Germinal center (tissue), 1 donor: ENCODE data around the gene LRRC8E.
"Not testable (repeated sequence)": the region's sequence is repeated elsewhere in the genome, so short reads cannot be mapped to it uniquely, and the experiment has no call there.

Source experiments
- DNase-seq: peaks from one replicate; pipeline ENCODE4 v3.0.0; 2012; ENCODE audit warnings: mixed read lengths, low spot score

The LRRC8E gene

GRCh38 chr19:7920519-7921301, 32.4 kb downstream of the LRRC8E start:
- DNase-seq, result peak; percentile 97

DNA sequence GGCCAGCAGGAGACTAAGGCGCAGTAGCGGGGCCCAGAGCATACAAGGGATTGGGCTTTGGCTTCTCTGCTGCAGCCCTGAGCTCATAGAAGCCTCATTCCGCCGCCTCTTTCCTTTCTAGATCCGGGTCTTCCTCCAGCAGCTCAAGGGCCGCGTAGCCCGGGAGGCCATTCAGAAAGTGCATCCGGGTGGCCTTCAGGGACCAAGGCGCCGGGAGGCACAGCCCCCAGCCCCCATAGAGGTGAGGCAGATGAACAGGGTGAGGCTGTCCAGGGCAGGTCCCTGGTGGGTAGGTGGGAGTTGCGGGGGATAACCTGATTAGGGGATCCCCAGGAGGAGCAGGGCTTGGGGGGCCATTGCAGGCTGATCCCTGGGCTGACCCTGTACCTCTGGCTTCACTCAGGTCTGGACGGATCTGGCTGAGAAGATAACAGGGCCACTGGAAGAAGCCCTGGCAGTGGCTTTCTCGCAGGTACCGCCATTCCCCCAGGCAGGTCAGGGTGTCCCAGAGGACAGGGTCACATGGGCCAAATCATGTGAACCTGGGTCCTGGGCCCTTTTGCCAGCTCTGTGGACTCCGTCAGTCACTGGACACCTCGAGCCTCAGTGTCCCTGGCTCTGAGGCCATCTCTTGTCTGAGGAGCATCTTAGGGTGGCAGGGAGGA, 33.1 kb downstream of the LRRC8E start:
- DNase-seq, result no peak

GRCh38 chr19:7921967-7922835, 33.9 kb downstream of the LRRC8E start:
- DNase-seq, result no peak

- no peak for DNase-seq
These were observed 34.5 kb downstream of the LRRC8E start for GRCh38 chr19:7922836-7923195.

GRCh38 chr19:7923295-7924191, 35.2 kb downstream of the LRRC8E start:
- DNase-seq, result no peak

GRCh38 chr19:7924241-7924640, 35.9 kb downstream of the LRRC8E start:
- DNase-seq, result no peak

DNA sequence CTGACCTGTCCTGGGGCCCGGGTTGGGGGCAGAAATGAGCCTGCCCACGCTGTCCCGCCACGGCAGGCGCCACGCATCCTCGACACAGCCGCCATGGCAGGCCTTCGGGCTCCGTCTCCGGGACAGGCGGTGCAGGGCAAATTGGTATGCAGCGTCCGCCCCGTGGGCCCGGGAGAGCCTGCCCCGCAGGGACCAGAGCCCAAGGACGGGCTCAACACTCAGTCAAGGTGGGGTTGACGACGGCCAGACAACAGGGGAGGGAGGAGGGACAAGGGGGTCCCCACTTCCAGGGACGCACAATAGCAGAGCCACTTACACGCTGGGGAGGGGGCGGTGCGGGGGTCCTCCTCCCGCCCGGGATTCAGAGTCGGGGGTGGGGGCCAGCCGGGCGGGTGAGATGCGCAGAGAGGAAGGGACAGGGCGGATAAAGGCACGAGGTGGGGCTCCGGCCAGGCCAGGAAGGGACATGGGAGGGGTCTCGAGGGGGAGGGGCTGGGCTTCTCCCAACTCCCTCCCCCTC, 36.4 kb downstream of the LRRC8E start:
- DNase-seq, result no peak

DNA sequence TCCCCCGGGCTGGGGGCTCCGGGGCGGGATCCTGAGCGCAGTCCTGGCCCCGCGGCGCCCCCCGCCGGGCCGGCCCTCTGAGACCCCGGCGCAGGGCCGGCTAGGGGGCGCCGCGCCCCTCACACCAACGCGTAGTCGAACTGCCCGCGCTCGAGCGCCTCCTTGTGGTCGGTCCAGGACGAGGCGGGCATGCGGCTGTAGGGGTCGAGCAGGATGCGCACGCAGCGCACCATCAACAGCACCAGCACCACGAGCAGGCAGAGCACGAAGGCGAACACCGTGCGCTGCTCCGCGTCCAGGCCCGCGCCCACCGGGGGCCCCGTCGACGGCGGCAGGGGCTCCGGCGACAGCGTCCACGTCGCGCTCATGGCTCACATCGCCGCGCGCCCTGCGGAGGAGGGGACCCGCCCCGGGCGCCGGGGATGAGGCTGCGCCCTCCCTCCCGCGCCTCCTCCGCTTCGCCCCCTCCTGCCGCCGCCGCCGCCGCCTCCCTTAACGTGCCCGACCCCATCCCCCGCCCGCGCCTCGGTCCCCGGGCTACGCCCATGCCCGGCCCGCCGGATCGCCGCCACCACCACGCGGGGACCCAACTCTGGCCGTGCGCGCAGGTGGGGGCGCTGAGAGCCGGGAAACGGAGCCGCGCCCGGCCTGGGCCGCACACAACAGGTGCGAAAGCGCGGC, 37.0 kb downstream of the LRRC8E start:
- DNase-seq, result peak; percentile 92

DNA sequence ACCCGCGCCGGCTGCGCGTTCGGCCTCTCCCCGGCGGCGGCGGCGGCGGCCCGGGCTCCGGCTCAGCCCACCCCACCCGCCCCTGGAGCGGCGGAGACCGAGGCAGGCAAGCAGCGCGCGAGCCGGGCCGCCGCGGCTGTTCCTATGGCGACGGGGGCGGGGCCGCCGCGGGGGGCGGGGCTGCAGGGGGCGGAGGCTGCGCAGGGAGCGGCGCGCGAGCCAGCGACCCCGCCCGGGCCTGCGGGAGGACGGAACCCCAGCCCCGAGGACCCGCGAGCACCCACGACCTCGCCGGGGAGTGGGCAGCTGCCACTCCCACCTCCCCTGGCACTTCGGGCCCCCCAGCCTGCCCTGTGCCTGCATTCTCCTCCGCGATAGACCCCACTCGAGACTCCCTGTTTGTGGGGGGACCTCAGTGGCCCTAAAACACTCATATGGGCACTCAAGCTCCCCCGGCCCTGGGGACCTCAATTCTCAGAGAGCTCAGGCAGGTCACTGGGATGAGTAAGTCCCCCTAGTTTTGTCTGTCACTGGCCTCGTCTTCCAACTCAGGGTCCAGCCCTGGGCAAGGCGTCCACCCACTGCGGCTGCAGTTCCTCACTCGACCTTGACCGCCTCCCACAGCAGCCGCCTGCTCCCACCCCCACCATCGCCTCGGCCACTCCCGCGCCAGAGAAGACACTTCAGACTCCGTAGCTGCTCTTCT, 37.9 kb downstream of the LRRC8E start, which contains the start of gene CTXN1:
TSS of gene CTXN1 (minus strand) at position 115 of the 706 bp plus-strand sequence. CDS start 597 bp downstream, outside the sequence.
- DNase-seq, result peak; percentile 87

- no peak for DNase-seq
These were observed 38.7 kb downstream of the LRRC8E start for GRCh38 chr19:7926727-7927604.

DNA sequence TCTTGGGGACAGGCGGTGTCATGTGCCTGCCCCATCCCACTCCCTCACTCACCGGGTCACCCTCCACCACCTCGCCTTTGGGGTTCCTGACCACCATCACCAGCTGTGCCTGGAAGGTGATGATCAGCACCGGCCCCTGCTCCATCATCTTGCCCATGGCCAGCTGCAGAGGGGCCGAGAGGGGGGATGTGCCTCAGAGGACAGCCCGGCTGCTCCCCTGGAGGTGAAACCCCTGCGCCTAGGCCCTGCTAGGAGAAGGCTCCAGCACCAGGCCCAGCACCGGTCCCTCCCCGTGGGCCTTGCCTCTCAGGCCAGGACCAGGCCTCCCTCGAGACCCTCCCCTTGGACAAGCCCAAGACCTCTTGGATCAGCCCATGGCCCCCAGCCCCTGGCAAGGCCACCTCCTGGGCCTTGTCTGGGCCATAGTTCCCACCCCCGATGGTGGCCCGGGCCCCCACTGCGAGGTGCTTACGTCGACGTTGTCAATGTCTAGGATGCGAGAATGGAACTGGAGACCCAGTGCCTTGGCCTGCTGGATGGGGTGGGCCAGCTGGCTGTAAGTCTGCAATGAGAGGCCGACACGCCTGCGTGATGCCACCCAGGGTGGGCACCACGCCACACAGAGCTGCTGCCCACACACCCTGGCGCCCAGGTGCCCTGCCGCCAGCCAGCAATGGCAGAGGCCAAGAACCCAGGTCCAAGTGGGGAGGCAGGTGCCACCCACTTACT, 39.5 kb downstream of the LRRC8E start:
- no peak for DNase-seq

DNA sequence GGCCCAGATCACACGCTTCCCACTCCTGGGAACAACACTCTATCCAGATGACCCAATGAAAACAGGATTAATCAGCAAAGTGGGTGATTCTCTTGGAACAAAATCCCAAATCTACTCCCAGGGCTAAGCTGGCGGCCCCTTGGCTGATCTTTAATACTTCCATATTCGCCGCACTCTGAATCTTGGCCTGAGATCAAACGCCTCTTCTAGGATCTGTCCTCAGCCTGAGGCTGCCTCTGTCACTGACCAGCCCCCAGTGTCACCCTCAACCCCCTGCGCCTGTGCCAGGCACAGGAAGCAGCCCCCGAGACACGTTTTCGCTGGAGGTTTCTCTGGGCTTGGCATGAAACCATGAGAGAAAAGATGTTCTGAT, 40.0 kb downstream of the LRRC8E start:
- no peak for DNase-seq

- DNase-seq, result peak; percentile 60
These were observed 40.7 kb downstream of the LRRC8E start for GRCh38 chr19:7928741-7929701.

GRCh38 chr19:7930030-7930429, 41.7 kb downstream of the LRRC8E start:
- DNase-seq, result not testable (repeated sequence)

DNA sequence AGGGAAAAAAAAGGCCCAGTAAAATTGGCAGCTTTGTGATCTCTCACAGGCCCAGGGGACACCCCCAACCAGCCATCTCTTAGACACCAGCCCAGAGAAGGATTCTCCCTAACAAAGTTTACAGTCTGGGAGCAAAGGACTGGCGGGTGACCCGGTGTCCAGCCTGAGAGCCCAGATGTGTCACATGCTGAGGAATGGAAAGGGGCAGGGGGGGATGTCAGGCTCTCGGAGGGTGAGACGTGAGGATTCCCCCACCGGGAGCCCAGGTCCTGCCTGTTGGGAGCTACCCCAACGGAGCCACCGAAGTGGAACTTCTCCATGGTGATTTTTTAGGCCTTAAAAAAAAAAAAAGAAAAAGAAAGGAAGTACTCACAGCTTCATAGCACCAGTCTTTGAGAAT, 42.5 kb downstream of the LRRC8E start:
- DNase-seq, result no peak

GRCh38 chr19:7931221-7932061, 43.1 kb downstream of the LRRC8E start:
- no peak for DNase-seq
